T-cell (primary cell): ENCODE measurements around the gene RAX. TPM values are rescaled to one million over a fixed set of nuclear protein-coding genes. Genes with fewer than 3 reads are reported as not detected.

Source experiments
- ATAC-seq, 4 experiments: fragments of 200-7000 bp in 3 of 4; fragments of 150-1000 bp in 1 of 4; cut with Tn5 transposase; replicated peaks in 1 of 4; 1 replicate in 3 of 4; 2 replicates in 1 of 4; pipeline ENCODE4 v1.10.0; 2021; ENCODE audit warnings: moderate library complexity in 3 of 4, mild to moderate bottlenecking in 2 of 4, moderate number of reproducible peaks in 1 of 4
- CTCF ChIA-PET, 2 donors: fragments of 300-600 bp; sonication (Branson Sonifier 250); formaldehyde crosslinking; loops; one replicate each; lab custom pipeline; 2022; ENCODE audit warnings: antibody characterized with exemption in 2 of 2; lab: Charles Lee
- POLR2A ChIA-PET, 2 donors: fragments of 300-600 bp; sonication (Branson Sonifier 250); formaldehyde crosslinking; loops; one replicate each; lab custom pipeline; 2022; ENCODE audit warnings: antibody characterized with exemption in 2 of 2; lab: Charles Lee
- DNase-seq, 35 experiments: peaks; one replicate each; pipeline versions ENCODE4 v3.0.0 to v3.0.0-alpha.2; 2013 to 2023
- H3K27ac ChIP-seq: one replicate; pipeline ENCODE4 v1.5.1; 2013; ENCODE audit warnings: low read length
- H3K27me3 ChIP-seq, 2 experiments: replicated peaks in 1 of 2; 1 replicate in 1 of 2; 2 replicates in 1 of 2; pipeline versions ENCODE4 v1.6.1 to v1.7.0; 2013; ENCODE audit warnings: low read length in 1 of 2, mixed read lengths in 1 of 2; ENCODE audit not compliant: control insufficient read depth in 2 of 2, insufficient read depth in 2 of 2; ENCODE audit errors: extremely low read depth in 1 of 2
- H3K36me3 ChIP-seq, 2 donors: 1 replicate in 1 of 2; 2 replicates in 1 of 2; pipeline versions ENCODE4 v1.6.1 to v1.7.0; 2013; ENCODE audit warnings: low read length in 1 of 2; ENCODE audit not compliant: control insufficient read depth in 2 of 2, insufficient read depth in 1 of 2; ENCODE audit errors: extremely low read depth in 1 of 2
- H3K4me1 ChIP-seq, 2 experiments: 1 replicate in 1 of 2; 2 replicates in 1 of 2; pipeline versions ENCODE4 v1.6.1 to v1.7.0; 2013; ENCODE audit warnings: low read length in 2 of 2, mixed read lengths in 1 of 2; ENCODE audit not compliant: insufficient read depth in 2 of 2, control insufficient read depth in 1 of 2; ENCODE audit errors: extremely low read depth in 1 of 2
- H3K4me3 ChIP-seq, 2 donors: 1 replicate in 1 of 2; 2 replicates in 1 of 2; pipeline versions ENCODE4 v1.5.1 to v1.7.0; 2013; ENCODE audit warnings: mild to moderate bottlenecking in 2 of 2, low read length in 1 of 2, moderate library complexity in 1 of 2; ENCODE audit not compliant: control insufficient read depth in 1 of 2; ENCODE audit errors: extremely low read depth in 1 of 2
- H3K9me3 ChIP-seq: 2 replicates; pipeline ENCODE4 v1.7.0; 2013
- H3K27ac Mint-ChIP-seq, 2 donors: one replicate each; pipeline ENCODE4 v1.8.0; 2020 to 2021; ENCODE audit warnings: mild to moderate bottlenecking in 2 of 2, mixed read lengths in 2 of 2
- H3K27me3 Mint-ChIP-seq, 2 donors: one replicate each; pipeline ENCODE4 v1.8.0; 2021 to 2022; ENCODE audit warnings: mixed read lengths in 2 of 2
- H3K36me3 Mint-ChIP-seq: one replicate; pipeline ENCODE4 v1.8.0; 2021; ENCODE audit warnings: mixed read lengths
- H3K4me1 Mint-ChIP-seq, 3 donors: one replicate each; pipeline ENCODE4 v1.8.0; 2020 to 2022; ENCODE audit warnings: mixed read lengths in 3 of 3, mild to moderate bottlenecking in 1 of 3
- H3K4me3 Mint-ChIP-seq, 3 donors: one replicate each; pipeline ENCODE4 v1.8.0; 2020 to 2022; ENCODE audit warnings: mild to moderate bottlenecking in 3 of 3, mixed read lengths in 3 of 3, moderate library complexity in 3 of 3
- H3K9me3 Mint-ChIP-seq, 3 donors: one replicate each; pipeline ENCODE4 v1.8.0; 2020 to 2022; ENCODE audit warnings: mixed read lengths in 3 of 3
- WGBS: methylation state at CpG from one replicate; pipeline ENCODE4 v1.1.5; 2013; ENCODE audit warnings: missing lambda C conversion rate; ENCODE audit not compliant: insufficient coverage; 5-methylcytosine and 5-hydroxymethylcytosine counted together
- total RNA-seq, 35 experiments: library from RNA in 6 of 35; stranded (reverse) in 6 of 35; fragments of 120-200 nt in 1 of 35; gene quantifications; one replicate each; pipeline versions ENCODE4 v1.2.1 to v1.2.4 and lab custom pipeline; 2013 to 2026

RAX gene
- total RNA-seq, 5 donors from 2014 or later (not counting 1 experiment from before 2014, with no cell fraction given) = not detected

GRCh38 chr18:59246796-59247195, 26.5 kb downstream of the RAX start:
- Histone ChIP-seq H3K4me1 (no peaks in the 10 kb centered on the region), H3K27me3 (peaks cover 8 to 10% of the 10 kb centered on the region in 2 experiments), H3K9me3 (no peaks in the 10 kb centered on the region), H3K36me3 (no peaks in the 10 kb centered on the region), H3K4me3 (no peak overlapping the region), H3K27ac (no peak overlapping the region)
- DNase-seq (no peak), ATAC-seq (no peak)
- POLR2A ChIA-PET = no interaction called here
- no peaks in the 10 kb centered on the region for H3K36me3 Mint-ChIP-seq
- H3K27me3 Mint-ChIP-seq = peaks cover 47 to 51% of the 10 kb centered on the region in 2 donors
- 68% methylated on average over 2 of the region's 4 CpGs for WGBS
- H3K4me1 Mint-ChIP-seq = no peaks in the 10 kb centered on the region
- no peak overlapping the region for H3K27ac Mint-ChIP-seq
- no peak overlapping the region for H3K4me3 Mint-ChIP-seq
- CTCF ChIA-PET = no interaction called here
- H3K9me3 Mint-ChIP-seq = no peaks in the 10 kb centered on the region

- no peaks in the 10 kb centered on the region for H3K9me3 ChIP-seq
- DNase-seq = no peak
- ATAC-seq = no peak
- H3K36me3 ChIP-seq = no peaks in the 10 kb centered on the region
- POLR2A ChIA-PET = no interaction called here
- Mint-ChIP-seq H3K9me3 (peaks cover 0 to 7% (median 0%) of the 10 kb centered on the region in 3 donors), H3K27me3 (peaks cover 40 to 48% of the 10 kb centered on the region in 2 donors), H3K4me1 (no peaks in the 10 kb centered on the region), H3K36me3 (no peaks in the 10 kb centered on the region), H3K27ac (no peak overlapping the region), H3K4me3 (no peak overlapping the region)
- peaks cover 4 to 10% of the 10 kb centered on the region in 2 experiments for H3K27me3 ChIP-seq
- no peak overlapping the region for H3K4me3 ChIP-seq
- WGBS = no CpG with 5 or more reads among the region's 2 CpGs
- CTCF ChIA-PET = no interaction called here
- no peak overlapping the region for H3K27ac ChIP-seq
- H3K4me1 ChIP-seq = no peaks in the 10 kb centered on the region
These were observed 30.3 kb downstream of the RAX start for GRCh38 chr18:59242906-59243305.

- Mint-ChIP-seq H3K4me1 (no peaks in the 10 kb centered on the region), H3K4me3 (no peak overlapping the region), H3K27me3 (peaks cover 28 to 33% of the 10 kb centered on the region in 2 donors), H3K27ac (no peak overlapping the region), H3K9me3 (peaks cover 0 to 7% (median 0%) of the 10 kb centered on the region in 3 donors), H3K36me3 (no peaks in the 10 kb centered on the region)
- no peaks in the 10 kb centered on the region for H3K4me1 ChIP-seq
- ChIA-PET CTCF (no interaction called here), POLR2A (no interaction called here)
- ATAC-seq = no peak
- no peak overlapping the region for H3K4me3 ChIP-seq
- no peaks in the 10 kb centered on the region for H3K36me3 ChIP-seq
- WGBS = 76% methylated on average over 4 of the region's 4 CpGs
- no peak for DNase-seq
- no peak overlapping the region for H3K27ac ChIP-seq
- H3K9me3 ChIP-seq = no peaks in the 10 kb centered on the region
- no peaks in the 10 kb centered on the region for H3K27me3 ChIP-seq
These were observed 33.6 kb downstream of the RAX start for GRCh38 chr18:59239642-59240041.

- H3K4me3 Mint-ChIP-seq = no peak overlapping the region
These were observed 34.9 kb downstream of the RAX start for GRCh38 chr18:59238385-59238784.

GRCh38 chr18:59233017-59233410, 40.2 kb downstream of the RAX start:
- CTCF ChIA-PET = no interaction called here
- H3K4me3 ChIP-seq = no peak overlapping the region

More at GRCh38 chr18:59238385-59238784, 34.9 kb downstream of the RAX start:
- Histone ChIP-seq H3K4me1 (no peaks in the 10 kb centered on the region), H3K4me3 (no peak overlapping the region), H3K27ac (no peak overlapping the region), H3K27me3 (no peaks in the 10 kb centered on the region), H3K9me3 (no peaks in the 10 kb centered on the region), H3K36me3 (no peaks in the 10 kb centered on the region)
- peaks cover 23 to 25% of the 10 kb centered on the region in 2 donors for H3K27me3 Mint-ChIP-seq
- CTCF ChIA-PET = no interaction called here
- no peaks in the 10 kb centered on the region for H3K36me3 Mint-ChIP-seq
- POLR2A ChIA-PET = no interaction called here
- DNase-seq (no peak), ATAC-seq (no peak)
- H3K4me1 Mint-ChIP-seq = no peaks in the 10 kb centered on the region
- H3K27ac Mint-ChIP-seq = no peak overlapping the region
- peaks cover 0 to 7% (median 0%) of the 10 kb centered on the region in 3 donors for H3K9me3 Mint-ChIP-seq

GRCh38 chr18:59232309-59233016, 40.8 kb downstream of the RAX start:
- 75% methylated on average over 2 of the region's 5 CpGs for WGBS
- ATAC-seq = no peak
- Mint-ChIP-seq H3K27me3 (peaks cover 33 to 41% of the 10 kb centered on the region in 2 donors), H3K4me3 (no peak overlapping the region), H3K36me3 (no peaks in the 10 kb centered on the region), H3K4me1 (no peaks in the 10 kb centered on the region), H3K9me3 (no peaks in the 10 kb centered on the region), H3K27ac (no peak overlapping the region)
- Histone ChIP-seq H3K4me3 (no peak overlapping the region), H3K4me1 (no peaks in the 10 kb centered on the region), H3K36me3 (no peaks in the 10 kb centered on the region), H3K27ac (no peak overlapping the region), H3K9me3 (no peaks in the 10 kb centered on the region), H3K27me3 (no peaks in the 10 kb centered on the region)
- DNase-seq = no peak
- ChIA-PET CTCF (no interaction called here), POLR2A (interaction anchor here in 1 of 2 donors (0.6 kb wide), 1 partner anchor 1029 kb away, joined by 3 read pairs; no protein-coding TSS in a partner anchor)

More at GRCh38 chr18:59233017-59233410, 40.2 kb downstream of the RAX start:
- Histone ChIP-seq H3K27me3 (no peaks in the 10 kb centered on the region), H3K4me1 (no peaks in the 10 kb centered on the region), H3K9me3 (no peaks in the 10 kb centered on the region), H3K36me3 (no peaks in the 10 kb centered on the region), H3K27ac (no peak overlapping the region)
- ATAC-seq (no peak), DNase-seq (no peak)
- 71% methylated on average over 1 of the region's 6 CpGs for WGBS
- Mint-ChIP-seq H3K4me1 (no peaks in the 10 kb centered on the region), H3K27ac (no peak overlapping the region), H3K36me3 (no peaks in the 10 kb centered on the region), H3K27me3 (peaks cover 36 to 39% of the 10 kb centered on the region in 2 donors), H3K9me3 (no peaks in the 10 kb centered on the region), H3K4me3 (no peak overlapping the region)
- POLR2A ChIA-PET = no interaction called here
